Globus pallidus (tissue), 1 donor: ENCODE measurements around the gene TFAP2A.
A peak's percentile ranks its signal among the peaks of the same experiment; 100 is the strongest.

Experiments
- DNase-seq: peaks from one replicate; pipeline ENCODE4 v3.0.0-alpha.2; 2015; ENCODE audit warnings: low spot score

The TFAP2A gene

GRCh38 chr6:10414756-10415616 lies at the start of gene TFAP2A:
Gene TFAP2A (minus strand): TSS chr6:10415074. CDS start chr6:10414991, 83 bp downstream.
- DNase-seq: no peak

DNA sequence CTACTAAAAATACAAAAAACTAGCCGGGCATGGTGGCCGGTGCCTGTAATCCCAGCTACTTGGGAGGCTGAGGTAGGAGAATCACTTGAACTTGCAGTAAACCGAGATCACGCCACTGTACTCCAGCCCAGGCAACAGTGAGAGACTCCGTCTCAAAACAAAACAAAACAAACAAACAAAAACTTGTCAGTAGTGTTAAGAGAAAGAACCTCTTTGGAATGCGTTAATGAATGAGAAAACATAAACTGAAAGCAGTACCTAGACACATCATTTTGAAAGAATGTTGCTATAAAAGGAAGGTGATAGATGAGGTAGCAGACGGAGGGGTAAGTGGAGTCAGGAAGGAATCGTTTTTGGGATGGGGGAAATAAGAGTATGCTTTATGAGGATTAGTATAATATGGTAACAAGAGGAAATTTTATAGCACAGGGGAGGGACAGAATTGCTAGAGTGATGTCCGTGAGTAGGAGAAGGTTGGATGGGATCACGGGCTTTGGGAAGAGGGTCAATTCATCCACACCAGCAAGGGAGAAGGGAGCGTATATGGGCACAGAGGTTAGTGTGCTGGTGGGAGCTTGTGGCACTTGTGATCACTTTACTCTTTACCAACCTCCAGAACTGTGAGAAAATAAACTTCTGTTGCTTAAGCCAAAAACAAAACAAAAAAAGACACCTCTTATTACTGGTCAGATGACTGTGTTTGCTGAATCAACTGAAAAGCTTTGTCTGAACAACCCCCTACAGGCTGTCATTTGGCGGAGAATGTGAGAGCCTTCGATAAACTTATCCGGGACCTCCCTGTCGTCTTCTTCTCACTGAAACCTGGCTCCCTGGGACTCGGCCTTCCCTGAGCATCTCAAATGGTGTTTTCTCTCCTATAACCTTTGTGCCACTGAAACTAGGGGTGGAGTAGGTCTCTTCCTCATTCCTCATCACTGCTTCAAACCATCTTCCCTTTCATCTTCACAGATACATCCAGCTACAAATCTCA lies 48.9 kb upstream of the TFAP2A start:
- DNase-seq: no peak

DNA sequence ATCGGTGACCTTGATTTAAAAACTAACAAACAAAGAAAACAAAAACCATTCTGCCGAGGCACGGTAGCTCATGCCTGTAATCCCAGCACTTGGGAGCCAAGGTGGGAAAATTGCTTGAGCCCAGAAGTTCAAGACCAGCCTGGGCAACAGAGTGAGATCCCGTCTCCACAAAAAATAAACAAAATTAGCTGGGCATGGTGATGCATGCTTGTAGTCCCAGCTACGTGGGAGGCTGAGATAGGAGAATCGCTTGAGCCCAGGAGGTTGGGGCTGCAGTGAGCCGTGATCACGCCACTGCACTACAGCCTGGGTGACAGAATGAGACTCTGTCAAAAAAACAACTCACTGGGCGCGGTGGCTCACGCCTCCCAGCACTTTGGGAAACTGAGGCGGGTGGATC lies 48.2 kb upstream of the TFAP2A start:
- no peak for DNase-seq

- DNase-seq: no peak
These were observed 47.0 kb upstream of the TFAP2A start for GRCh38 chr6:10461850-10462249.

- DNase-seq: no peak
These were observed 45.2 kb upstream of the TFAP2A start for GRCh38 chr6:10460096-10460495.

GRCh38 chr6:10458287-10458686 lies 43.4 kb upstream of the TFAP2A start:
- DNase-seq: no peak

- no peak for DNase-seq
These were observed 38.7 kb upstream of the TFAP2A start for GRCh38 chr6:10453596-10453995.

GRCh38 chr6:10451828-10452509 lies 37.1 kb upstream of the TFAP2A start:
- no peak for DNase-seq

DNA sequence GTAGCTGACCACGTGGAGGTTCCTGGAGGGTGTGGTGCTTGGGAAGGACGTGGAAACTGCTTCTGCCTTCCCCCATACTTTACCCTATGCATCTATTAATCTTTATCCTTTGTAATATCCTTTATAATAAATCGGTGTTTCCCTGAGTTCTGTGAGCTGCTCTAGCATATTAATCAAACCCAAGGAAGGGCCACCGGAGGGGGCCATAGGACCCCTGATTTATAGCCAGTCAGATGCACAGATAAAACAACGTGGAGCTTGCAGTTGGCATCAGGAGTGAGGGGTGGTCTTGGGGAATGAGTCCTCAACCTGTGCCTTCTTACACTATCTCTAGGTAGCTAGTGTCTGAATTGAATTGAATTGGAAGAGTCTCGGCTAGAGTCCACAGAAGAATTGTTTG lies 36.5 kb upstream of the TFAP2A start:
- DNase-seq: no peak

- DNase-seq: no peak
These were observed 34.9 kb upstream of the TFAP2A start for GRCh38 chr6:10449751-10450150.

- no peak for DNase-seq
These were observed 33.2 kb upstream of the TFAP2A start for GRCh38 chr6:10448096-10448495.

- no peak for DNase-seq
These were observed 31.7 kb upstream of the TFAP2A start for GRCh38 chr6:10446548-10446947.

GRCh38 chr6:10441655-10442009 lies 26.8 kb upstream of the TFAP2A start:
- DNase-seq: no peak

DNA sequence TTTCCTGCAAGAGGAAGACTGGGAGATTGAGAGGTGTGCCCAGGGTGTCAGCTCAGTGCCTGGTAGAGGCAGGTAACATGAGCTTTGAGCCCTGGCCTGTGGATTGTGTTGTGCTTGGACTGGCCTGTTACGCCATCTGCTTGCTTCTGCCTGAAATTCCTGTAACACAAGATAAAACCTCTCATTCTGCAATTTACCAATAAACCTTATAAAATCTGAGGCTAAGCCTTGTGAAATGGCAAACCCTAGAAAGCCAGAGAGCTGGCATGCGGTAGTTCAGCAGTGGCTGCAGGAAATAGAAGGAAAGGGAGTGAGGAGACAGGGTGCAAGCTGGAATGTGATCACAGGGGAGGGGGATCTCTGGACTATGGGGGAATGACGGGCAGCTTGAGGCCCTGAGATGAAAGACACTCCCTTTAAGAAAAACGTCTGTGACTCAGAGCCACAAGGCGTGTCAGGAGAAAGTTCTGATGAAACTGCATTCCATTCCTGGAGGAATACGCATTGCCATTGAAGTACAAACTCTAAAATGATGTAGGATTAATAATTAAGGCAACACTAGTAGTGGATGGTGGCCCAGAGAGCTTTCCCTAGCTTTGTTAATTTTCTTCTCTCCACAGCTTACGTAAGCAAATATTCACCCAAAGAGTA lies 26.3 kb upstream of the TFAP2A start:
- no peak for DNase-seq

GRCh38 chr6:10437891-10438290 lies 23.0 kb upstream of the TFAP2A start:
- DNase-seq: no peak

- DNase-seq: no peak
These were observed 19.4 kb upstream of the TFAP2A start for GRCh38 chr6:10434235-10434634.

- DNase-seq: no peak
These were observed 18.4 kb upstream of the TFAP2A start for GRCh38 chr6:10433322-10433721.

DNA sequence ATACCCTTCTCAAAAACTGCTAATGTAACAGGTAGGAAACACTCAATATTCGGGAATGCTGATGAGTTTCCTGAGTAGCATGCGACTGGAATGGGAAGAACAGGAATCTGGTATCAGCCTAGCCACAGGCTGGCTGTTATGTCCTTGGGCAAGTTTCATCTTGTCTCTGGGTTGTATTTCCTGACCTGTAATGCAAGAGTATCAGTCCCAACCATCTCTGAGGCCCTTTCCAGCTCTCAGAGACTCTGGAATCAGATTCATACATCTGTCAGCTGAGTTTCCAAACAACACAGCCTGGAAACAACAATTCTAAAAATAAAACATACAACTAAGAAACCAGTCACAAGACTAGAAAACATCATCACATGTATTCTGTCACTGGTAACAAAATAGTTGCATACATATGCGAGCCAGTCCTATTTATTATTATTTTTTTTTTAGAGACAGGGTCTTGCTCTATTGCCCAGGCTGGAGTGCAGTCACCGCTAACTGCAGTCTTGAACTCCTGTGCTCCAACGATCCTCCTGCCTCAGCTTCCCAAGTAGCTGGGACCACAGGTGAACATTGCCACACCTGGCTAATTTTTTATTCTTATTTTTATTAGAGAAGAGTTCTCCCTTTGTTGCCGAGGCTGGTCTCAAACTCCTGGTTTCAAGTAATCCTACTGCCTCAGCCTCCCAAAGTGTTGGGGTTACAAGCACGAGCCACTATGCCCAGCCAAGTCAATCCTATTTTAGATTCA lies 16.7 kb upstream of the TFAP2A start:
- DNase-seq: no peak

DNA sequence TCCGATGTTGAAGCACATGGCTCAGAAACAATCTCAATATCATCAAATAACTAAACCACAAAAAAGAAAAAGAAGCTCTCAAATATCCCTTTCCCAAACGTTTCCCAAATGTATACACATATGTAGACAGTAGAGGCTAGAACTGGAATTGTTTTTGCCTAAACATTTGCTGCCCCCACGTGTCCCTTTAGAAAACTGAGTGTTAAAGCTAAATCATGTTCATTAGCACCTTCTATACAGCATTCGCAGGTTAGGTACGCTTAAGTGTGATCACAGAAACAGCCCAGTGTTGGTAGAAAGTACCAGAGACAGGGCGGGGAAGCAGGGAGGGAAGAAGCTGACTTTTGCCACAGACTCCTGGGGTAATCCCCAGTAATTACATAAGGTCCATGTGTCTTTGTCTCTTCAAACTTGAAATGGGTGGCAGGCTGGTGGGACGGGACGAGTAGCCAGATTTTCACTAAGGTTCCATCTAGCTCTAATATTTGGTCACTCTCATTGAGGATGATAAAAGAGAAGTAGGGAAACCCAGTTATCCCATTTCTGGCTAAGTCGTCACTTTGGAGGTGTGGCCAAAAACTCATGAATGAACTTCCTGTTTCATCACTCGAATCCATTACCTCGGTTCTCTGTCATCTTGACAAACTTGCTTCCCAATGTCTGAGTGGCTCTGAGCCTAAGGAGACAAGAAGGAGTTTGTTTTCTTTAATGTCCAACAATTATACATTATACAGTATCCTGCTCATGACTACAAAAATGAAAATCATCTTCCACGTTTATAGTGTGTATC lies 15.0 kb upstream of the TFAP2A start:
- DNase-seq: peak; percentile 50

DNA sequence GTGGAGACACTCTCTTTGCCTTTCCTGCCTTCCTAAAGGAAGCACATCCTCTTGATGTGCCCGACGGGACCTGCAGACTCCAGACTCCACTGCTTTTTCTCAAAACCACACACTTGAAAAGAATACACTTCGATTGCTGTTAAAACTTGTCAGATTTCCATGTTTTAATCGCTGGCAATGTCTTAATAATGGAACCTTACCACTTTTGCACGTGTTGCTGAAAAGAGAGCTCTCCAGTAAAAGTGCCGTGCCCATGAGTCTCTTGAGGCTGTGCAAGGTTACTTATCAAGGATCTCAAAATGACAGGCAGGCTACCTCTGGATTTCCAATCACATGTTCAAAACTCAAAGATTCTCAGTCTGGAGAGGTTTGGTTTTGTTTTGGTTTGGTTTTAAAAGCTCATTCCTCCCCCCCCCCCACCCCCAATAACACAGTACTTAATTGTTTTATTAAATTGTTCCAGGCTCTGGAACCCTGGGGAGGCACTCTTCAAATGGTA lies 12.0 kb upstream of the TFAP2A start:
- no peak for DNase-seq
